ENCODE data around the gene STAT1. TPM values are rescaled to one million over a fixed set of nuclear protein-coding genes. Genes with fewer than 3 reads are reported as not detected.

STAT1 gene
- total RNA-seq, 1 donor from 2014 or later: 61.7 TPM

GRCh38 chr2:190938771-190939335, 75.1 kb downstream of the STAT1 start:
- H3K4me1 ChIP-seq: no peaks in the 10 kb centered on the region

GRCh38 chr2:190935054-190935453, 78.9 kb downstream of the STAT1 start:
- no peak overlapping the region for H3K4me2 ChIP-seq
- no peaks in the 10 kb centered on the region for H4K20me1 ChIP-seq (ENCODE audit: low read depth)
- H3K36me3 ChIP-seq: peaks cover 6% of the 10 kb centered on the region
- Mint-ChIP-seq H3K9me3 (no peaks in the 10 kb centered on the region), H3K4me1 (no peaks in the 10 kb centered on the region), H3K27ac (no peak overlapping the region), H3K4me3 (no peak overlapping the region), H3K36me3 (peaks cover 4% of the 10 kb centered on the region), H3K27me3 (ENCODE audit: insufficient read depth, low read depth) (no peaks in the 10 kb centered on the region)
- no peaks in the 10 kb centered on the region for H3K4me1 ChIP-seq
- H3F3A ChIP-seq (ENCODE audit: low read depth): no peaks in the 10 kb centered on the region
- H3K9ac ChIP-seq: no peak overlapping the region
- H3K27me3 ChIP-seq: no peaks in the 10 kb centered on the region
- H3K79me2 ChIP-seq (ENCODE audit: low read depth): no peaks in the 10 kb centered on the region
- no peak overlapping the region for H2AFZ ChIP-seq (replicated peaks)
- no peak overlapping the region for H3K4me3 ChIP-seq
- TF ChIP-seq EZH2 (IDR thresholded peaks at IDR 0.05) (no peak), EZH2phosphoT487 (IDR thresholded peaks at IDR 0.05) (no peak)
- TF ChIP-seq, protein P1, sequence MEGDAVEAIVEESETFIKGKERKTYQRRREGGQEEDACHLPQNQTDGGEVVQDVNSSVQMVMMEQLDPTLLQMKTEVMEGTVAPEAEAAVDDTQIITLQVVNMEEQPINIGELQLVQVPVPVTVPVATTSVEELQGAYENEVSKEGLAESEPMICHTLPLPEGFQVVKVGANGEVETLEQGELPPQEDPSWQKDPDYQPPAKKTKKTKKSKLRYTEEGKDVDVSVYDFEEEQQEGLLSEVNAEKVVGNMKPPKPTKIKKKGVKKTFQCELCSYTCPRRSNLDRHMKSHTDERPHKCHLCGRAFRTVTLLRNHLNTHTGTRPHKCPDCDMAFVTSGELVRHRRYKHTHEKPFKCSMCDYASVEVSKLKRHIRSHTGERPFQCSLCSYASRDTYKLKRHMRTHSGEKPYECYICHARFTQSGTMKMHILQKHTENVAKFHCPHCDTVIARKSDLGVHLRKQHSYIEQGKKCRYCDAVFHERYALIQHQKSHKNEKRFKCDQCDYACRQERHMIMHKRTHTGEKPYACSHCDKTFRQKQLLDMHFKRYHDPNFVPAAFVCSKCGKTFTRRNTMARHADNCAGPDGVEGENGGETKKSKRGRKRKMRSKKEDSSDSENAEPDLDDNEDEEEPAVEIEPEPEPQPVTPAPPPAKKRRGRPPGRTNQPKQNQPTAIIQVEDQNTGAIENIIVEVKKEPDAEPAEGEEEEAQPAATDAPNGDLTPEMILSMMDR (IDR thresholded peaks at IDR 0.05): no peak
- no peak for DNase-seq (ENCODE audit: low spot score)
- H3K27ac ChIP-seq: no peak overlapping the region
- no peaks in the 10 kb centered on the region for H3K9me3 ChIP-seq (ENCODE audit: low read depth)

More at GRCh38 chr2:190938771-190939335, 75.1 kb downstream of the STAT1 start:
- Histone ChIP-seq H2AFZ (replicated peaks) (no peak overlapping the region), H4K20me1 (ENCODE audit: low read depth) (no peaks in the 10 kb centered on the region), H3K36me3 (peaks cover 6% of the 10 kb centered on the region), H3K9me3 (ENCODE audit: low read depth) (no peaks in the 10 kb centered on the region), H3K79me2 (ENCODE audit: low read depth) (no peaks in the 10 kb centered on the region), H3K4me2 (no peak overlapping the region), H3F3A (ENCODE audit: low read depth) (no peaks in the 10 kb centered on the region), H3K27ac (no peak overlapping the region), H3K9ac (no peak overlapping the region), H3K4me3 (no peak overlapping the region), H3K27me3 (no peaks in the 10 kb centered on the region)
- Mint-ChIP-seq H3K27ac (no peak overlapping the region), H3K27me3 (ENCODE audit: insufficient read depth, low read depth) (no peaks in the 10 kb centered on the region), H3K4me1 (no peaks in the 10 kb centered on the region), H3K4me3 (no peak overlapping the region), H3K9me3 (no peaks in the 10 kb centered on the region), H3K36me3 (no peaks in the 10 kb centered on the region)
- TF ChIP-seq EZH2 (IDR thresholded peaks at IDR 0.05): no peak
- TF ChIP-seq, protein P1 (IDR thresholded peaks at IDR 0.05): no peak
- TF ChIP-seq EZH2phosphoT487 (IDR thresholded peaks at IDR 0.05): no peak
- DNase-seq (ENCODE audit: low spot score): no peak

GRCh38 chr2:190933361-190933760, 80.6 kb downstream of the STAT1 start:
- Histone ChIP-seq H3K4me2 (no peak overlapping the region), H4K20me1 (ENCODE audit: low read depth) (no peaks in the 10 kb centered on the region), H2AFZ (replicated peaks) (no peak overlapping the region), H3K9ac (no peak overlapping the region), H3K4me3 (no peak overlapping the region), H3K9me3 (ENCODE audit: low read depth) (no peaks in the 10 kb centered on the region), H3K27me3 (no peaks in the 10 kb centered on the region), H3K79me2 (ENCODE audit: low read depth) (no peaks in the 10 kb centered on the region), H3K4me1 (no peaks in the 10 kb centered on the region), H3K27ac (no peak overlapping the region), H3F3A (ENCODE audit: low read depth) (no peaks in the 10 kb centered on the region), H3K36me3 (peaks cover 6% of the 10 kb centered on the region)
- TF ChIP-seq, protein P1 (IDR thresholded peaks at IDR 0.05): no peak
- TF ChIP-seq EZH2phosphoT487 (IDR thresholded peaks at IDR 0.05): no peak
- no peak for TF ChIP-seq EZH2 (IDR thresholded peaks at IDR 0.05)
- Mint-ChIP-seq H3K27me3 (ENCODE audit: insufficient read depth, low read depth) (no peaks in the 10 kb centered on the region), H3K4me3 (no peak overlapping the region), H3K36me3 (peaks cover 7% of the 10 kb centered on the region), H3K4me1 (no peaks in the 10 kb centered on the region), H3K9me3 (no peaks in the 10 kb centered on the region), H3K27ac (no peak overlapping the region)
- no peak for DNase-seq (ENCODE audit: low spot score)

All from neural progenitor cell (in vitro differentiated cells).